Measurements from ENCODE around the gene LYRM4.
A peak's percentile ranks its signal among the peaks of the same experiment; 100 is the strongest.

LYRM4 gene

GRCh38 chr6:5246141-5247097 lies 14.3 kb downstream of the LYRM4 start:
- TF ChIP-seq POLR2A (IDR thresholded peaks at IDR 0.05; ENCODE audit: low read length), result no peak
- TF ChIP-seq GATA1 (IDR thresholded peaks at IDR 0.05; ENCODE audit: low read depth, low read length), result no peak
- DNase-seq, result no peak

DNA sequence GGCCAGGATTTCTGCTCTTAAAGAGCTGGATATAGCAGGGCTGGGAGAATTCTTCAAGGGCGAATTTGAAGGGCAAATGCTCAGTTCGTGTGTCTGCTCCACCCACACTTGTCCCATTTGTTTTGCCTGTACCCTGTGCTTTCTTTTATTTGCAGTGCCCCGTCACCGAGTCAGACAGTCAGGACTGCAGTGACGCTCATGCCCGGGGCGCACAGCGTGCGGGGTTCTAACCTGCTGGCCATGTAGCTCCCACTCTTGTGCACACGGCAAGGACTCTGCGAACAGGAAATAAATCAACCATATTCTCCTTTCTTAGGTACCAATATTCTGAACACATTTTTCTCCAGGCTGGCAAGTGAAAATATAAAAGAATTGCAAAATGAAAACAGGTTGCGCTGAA lies 17.7 kb downstream of the LYRM4 start:
- TF ChIP-seq GATA1 (IDR thresholded peaks at IDR 0.05; ENCODE audit: low read depth, low read length) (no peak), POLR2A (IDR thresholded peaks at IDR 0.05; ENCODE audit: low read length) (no peak)
- DNase-seq, result no peak

DNA sequence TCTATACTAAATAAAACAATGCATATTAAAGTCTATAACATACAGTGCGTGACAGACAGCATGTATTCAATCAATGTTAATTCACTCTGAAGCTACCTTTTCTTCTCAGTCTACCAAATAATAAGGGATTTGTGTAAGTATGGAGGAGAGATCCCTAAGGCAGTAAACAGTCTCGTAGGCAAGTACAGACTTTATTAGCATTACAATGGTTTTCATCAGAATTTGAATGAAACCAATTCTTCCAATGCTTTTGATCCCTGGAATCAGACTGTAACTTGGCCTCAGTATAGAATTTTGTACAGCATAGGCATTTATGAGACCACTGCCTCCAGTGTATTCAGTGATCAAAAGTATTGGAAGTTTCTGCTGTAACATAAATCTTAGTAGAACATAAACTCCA lies 19.5 kb downstream of the LYRM4 start:
- DNase-seq, result no peak
- TF ChIP-seq POLR2A (IDR thresholded peaks at IDR 0.05; ENCODE audit: low read length) (no peak), GATA1 (IDR thresholded peaks at IDR 0.05; ENCODE audit: low read depth, low read length) (no peak)

- DNase-seq, result no peak
- TF ChIP-seq GATA1 (IDR thresholded peaks at IDR 0.05; ENCODE audit: low read depth, low read length) (no peak), POLR2A (IDR thresholded peaks at IDR 0.05; ENCODE audit: low read length) (no peak)
Observed at GRCh38 chr6:5238336-5238735, 22.4 kb downstream of the LYRM4 start.

DNA sequence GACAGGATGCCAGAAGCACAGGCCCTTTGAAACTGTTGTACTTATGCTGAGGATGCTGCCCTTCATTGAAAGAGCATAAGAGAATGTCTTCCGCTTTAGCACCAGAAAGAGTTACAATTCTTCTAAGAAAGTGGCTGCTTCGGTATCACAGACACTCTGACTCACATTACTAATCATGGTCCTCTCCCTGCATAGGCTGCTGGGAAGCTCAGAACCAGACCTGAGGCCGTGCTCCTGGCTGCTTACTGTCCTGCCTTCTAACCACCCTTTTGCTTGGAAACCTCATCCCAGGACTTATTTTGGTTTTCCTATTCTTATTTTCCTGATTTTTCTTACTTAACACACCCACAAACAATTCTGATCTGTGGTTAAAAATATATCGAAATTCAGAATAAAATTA lies 22.9 kb downstream of the LYRM4 start:
- no peak for DNase-seq
- no peak for TF ChIP-seq GATA1 (IDR thresholded peaks at IDR 0.05; ENCODE audit: low read depth, low read length)
- TF ChIP-seq POLR2A (IDR thresholded peaks at IDR 0.05; ENCODE audit: low read length), result no peak

GRCh38 chr6:5235830-5236229 lies 24.9 kb downstream of the LYRM4 start:
- DNase-seq, result no peak
- TF ChIP-seq GATA1 (IDR thresholded peaks at IDR 0.05; ENCODE audit: low read depth, low read length), result no peak
- TF ChIP-seq POLR2A (IDR thresholded peaks at IDR 0.05; ENCODE audit: low read length), result no peak

DNA sequence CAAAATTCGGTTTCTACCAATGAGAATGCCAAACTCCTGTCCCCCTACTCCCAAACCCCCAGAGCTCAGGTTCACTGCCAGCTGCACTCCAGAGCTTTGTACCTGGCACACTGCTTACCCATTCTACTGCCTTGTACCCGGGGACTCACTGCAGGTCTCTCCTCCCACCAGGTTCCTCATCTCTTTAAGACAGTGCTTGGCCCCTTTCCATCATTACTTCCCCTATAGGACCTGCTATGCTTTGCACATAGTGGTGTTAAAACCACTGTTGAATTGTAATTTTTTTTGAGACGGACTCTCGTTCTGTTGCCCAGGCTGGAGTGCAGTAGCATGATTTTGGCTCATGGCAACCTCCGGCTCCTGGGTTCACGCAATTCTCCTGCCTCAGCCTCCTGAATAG lies 25.9 kb downstream of the LYRM4 start:
- DNase-seq, result no peak

DNA sequence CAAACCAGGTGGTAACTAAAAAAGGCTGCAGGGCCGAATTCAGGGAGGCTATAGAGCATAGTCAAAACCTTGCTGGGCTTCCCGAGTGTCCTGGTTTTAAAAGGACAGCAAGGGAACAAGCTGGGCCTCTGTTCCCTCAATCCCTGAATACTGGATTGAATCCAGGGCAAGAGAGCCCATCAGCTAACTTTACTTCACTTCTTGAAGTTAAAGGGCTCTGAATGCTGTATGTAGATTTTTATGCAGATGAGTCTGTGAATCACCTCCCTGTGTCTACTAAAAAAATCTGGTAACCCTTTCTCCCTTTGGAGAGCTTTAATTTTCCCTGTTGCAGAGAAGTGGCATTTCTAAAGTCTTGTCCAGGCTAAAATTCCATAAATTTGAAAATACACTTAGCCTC lies 29.5 kb downstream of the LYRM4 start:
- DNase-seq, result no peak
- TF ChIP-seq GATA1 (IDR thresholded peaks at IDR 0.05; ENCODE audit: low read depth, low read length) (no peak), POLR2A (IDR thresholded peaks at IDR 0.05; ENCODE audit: low read length) (no peak)

More for the DNA sequence above, 25.9 kb downstream of the LYRM4 start:
- TF ChIP-seq POLR2A (IDR thresholded peaks at IDR 0.05; ENCODE audit: low read length) (no peak), GATA1 (IDR thresholded peaks at IDR 0.05; ENCODE audit: low read depth, low read length) (no peak)

DNA sequence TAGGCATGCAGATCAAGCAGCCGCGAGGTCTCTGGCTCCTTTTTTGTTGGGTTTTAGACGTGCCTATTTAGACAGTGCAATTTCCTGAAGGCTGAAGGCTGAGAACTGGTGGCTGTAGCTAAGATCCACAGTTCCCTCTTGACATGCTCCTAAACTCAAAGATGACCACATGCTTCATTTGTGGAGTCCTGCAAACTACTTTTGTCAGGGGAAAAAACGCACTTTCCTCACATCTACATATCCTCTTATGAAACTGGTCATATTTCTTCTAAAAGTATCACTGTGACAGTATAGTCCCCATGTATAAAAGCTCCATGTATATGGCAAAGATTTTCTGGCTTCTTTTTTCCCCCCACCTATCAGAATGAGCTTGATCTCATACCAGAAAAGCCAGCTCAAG lies 30.7 kb downstream of the LYRM4 start:
- DNase-seq, result no peak
- TF ChIP-seq GATA1 (IDR thresholded peaks at IDR 0.05; ENCODE audit: low read depth, low read length) (no peak), POLR2A (IDR thresholded peaks at IDR 0.05; ENCODE audit: low read length) (no peak)

DNA sequence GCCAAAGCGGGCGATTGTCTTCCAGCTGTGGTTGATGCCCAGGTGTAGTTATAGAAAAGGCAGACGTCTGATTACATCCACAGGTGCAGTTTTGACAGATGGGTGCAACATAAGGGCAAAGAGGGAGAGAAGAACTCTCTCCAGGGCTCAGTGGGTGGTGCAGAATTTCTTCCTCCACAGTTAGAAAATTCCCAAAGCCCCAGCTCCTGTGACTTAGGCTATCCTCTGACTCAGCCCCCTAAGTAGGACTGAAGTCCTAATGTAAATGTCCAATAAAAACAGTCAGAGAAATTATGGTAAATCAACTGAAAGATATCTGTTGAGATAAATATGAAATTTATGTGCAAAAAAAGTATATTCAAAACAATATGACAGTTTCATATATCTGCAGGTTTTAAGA lies 31.4 kb downstream of the LYRM4 start:
- no peak for TF ChIP-seq GATA1 (IDR thresholded peaks at IDR 0.05; ENCODE audit: low read depth, low read length)
- DNase-seq, result no peak

DNA sequence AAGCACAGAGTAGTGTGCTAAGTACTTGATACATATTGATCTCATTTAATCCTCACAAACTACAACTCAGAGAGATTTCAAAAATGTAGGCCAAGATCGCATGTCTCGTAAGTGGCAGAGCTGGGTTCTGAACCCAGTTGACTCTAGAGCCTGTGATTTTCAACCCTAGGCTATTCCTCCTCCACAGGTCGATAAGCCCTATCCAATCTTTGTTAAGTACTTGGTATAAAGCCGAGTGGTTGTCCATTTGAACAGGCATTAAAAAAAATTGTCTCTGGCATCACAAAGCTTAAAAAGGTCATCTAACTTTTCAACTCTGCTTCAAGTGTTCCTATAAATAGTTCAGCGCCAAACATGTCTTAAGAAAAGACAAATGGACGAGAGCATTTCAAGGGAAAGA lies 37.4 kb downstream of the LYRM4 start:
- no peak for DNase-seq
- TF ChIP-seq POLR2A (IDR thresholded peaks at IDR 0.05; ENCODE audit: low read length) (no peak), GATA1 (IDR thresholded peaks at IDR 0.05; ENCODE audit: low read depth, low read length) (no peak)

- TF ChIP-seq GATA1 (IDR thresholded peaks at IDR 0.05; ENCODE audit: low read depth, low read length) (no peak), POLR2A (IDR thresholded peaks at IDR 0.05; ENCODE audit: low read length) (no peak)
- DNase-seq, result no peak
Observed at GRCh38 chr6:5220443-5220842, 40.3 kb downstream of the LYRM4 start.

GRCh38 chr6:5219011-5219691 lies 41.6 kb downstream of the LYRM4 start:
- TF ChIP-seq GATA1 (IDR thresholded peaks at IDR 0.05; ENCODE audit: low read depth, low read length), result no peak
- TF ChIP-seq POLR2A (IDR thresholded peaks at IDR 0.05; ENCODE audit: low read length), result no peak
- no peak for DNase-seq

DNA sequence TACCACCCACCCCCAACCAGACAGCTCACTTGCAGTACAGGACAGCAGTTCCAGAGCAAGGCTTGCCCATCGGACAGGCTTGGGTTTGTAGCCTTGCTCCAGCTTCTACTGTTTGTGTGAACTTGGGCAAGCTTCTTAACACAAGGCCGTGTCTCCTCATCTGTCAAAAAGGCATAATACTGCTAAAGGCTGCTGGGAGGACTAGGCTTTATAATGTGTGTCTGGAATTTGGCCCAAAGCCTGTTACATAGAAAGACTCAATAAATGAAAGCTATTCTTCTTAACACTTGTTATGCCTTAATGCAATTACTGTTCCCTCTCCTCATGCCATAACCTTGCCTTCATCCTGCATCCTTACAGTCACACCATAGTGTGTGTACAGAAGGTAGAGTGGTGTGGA lies 43.4 kb downstream of the LYRM4 start:
- TF ChIP-seq POLR2A (IDR thresholded peaks at IDR 0.05; ENCODE audit: low read length) (no peak), GATA1 (IDR thresholded peaks at IDR 0.05; ENCODE audit: low read depth, low read length) (no peak)
- no peak for DNase-seq

DNA sequence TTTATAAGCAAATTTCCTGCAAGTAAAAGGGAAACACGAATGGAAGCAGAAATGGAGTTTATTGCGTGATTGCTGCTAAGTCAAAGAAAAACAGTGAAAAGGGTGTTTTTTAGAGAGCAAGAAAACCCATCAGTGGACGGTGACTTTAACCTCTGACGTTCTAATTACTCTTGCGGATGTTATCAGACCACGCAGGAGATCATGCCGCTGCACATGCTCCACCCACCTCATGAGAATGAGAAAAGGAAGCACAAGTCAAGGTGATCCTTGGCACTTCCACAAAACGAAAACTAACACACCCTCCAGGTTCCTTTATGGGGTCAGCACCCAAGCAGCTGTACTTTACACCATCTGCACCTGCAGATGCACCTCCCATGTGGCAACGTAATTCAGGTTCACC lies 45.0 kb downstream of the LYRM4 start:
- no peak for TF ChIP-seq POLR2A (IDR thresholded peaks at IDR 0.05; ENCODE audit: low read length)
- no peak for TF ChIP-seq GATA1 (IDR thresholded peaks at IDR 0.05; ENCODE audit: low read depth, low read length)
- peak; percentile 47 to 55 for DNase-seq

Measured in erythroblast (primary cell).